Spinal cord (tissue), 10 donors: ENCODE measurements around the gene SLC38A5. TPM values are rescaled to one million over a fixed set of nuclear protein-coding genes. Genes with fewer than 3 reads are reported as not detected.
"Not testable (repeated sequence)": the region's sequence is repeated elsewhere in the genome, so short reads cannot be mapped to it uniquely, and the experiment has no call there.

ENCODE experiments used
- DNase-seq, 6 donors: peaks; one replicate each; pipeline versions ENCODE4 v3.0.0 to v3.0.0-alpha.2; 2013 to 2015; ENCODE audit warnings: low spot score in 6 of 6, low read depth in 4 of 6
- H3K27ac ChIP-seq: one replicate; pipeline ENCODE4 v1.5.1; 2013; ENCODE audit warnings: low read depth, low read length, control low read depth
- H3K27me3 ChIP-seq: one replicate; pipeline ENCODE4 v1.6.1; 2013; ENCODE audit warnings: low read length; ENCODE audit not compliant: control insufficient read depth, insufficient read depth
- H3K36me3 ChIP-seq: one replicate; pipeline ENCODE4 v1.6.1; 2013; ENCODE audit warnings: low read length; ENCODE audit not compliant: control insufficient read depth, insufficient read depth
- H3K4me1 ChIP-seq: one replicate; pipeline ENCODE4 v1.6.1; 2013; ENCODE audit warnings: low read length; ENCODE audit not compliant: control insufficient read depth, insufficient read depth
- H3K4me3 ChIP-seq: one replicate; pipeline ENCODE4 v1.5.1; 2013; ENCODE audit warnings: low read depth, low read length, control low read depth
- H3K9me3 ChIP-seq: one replicate; pipeline ENCODE4 v1.6.1; 2013; ENCODE audit warnings: low read length; ENCODE audit not compliant: control insufficient read depth, insufficient read depth
- whole genome bisulfite sequencing: methylation state at CpG from one replicate; pipeline ENCODE4 v1.1.5; 2013; ENCODE audit warnings: missing lambda C conversion rate; ENCODE audit not compliant: insufficient coverage; 5-methylcytosine and 5-hydroxymethylcytosine counted together
- polyA plus RNA-seq, 2 donors: library from polyadenylated mRNA; unstranded; fragments of 120-200 nt; gene quantifications; one replicate each; pipeline ENCODE4 v1.2.1, GENCODE V29; 2013; ENCODE audit not compliant: insufficient read length in 2 of 2
- small RNA-seq: library from RNA; depleted of rRNA; stranded (forward); fragments of <200 nt; gene quantifications from one replicate; pipeline ENCODE3, GENCODE V24; 2014; ENCODE audit warnings: low replicate concordance
- total RNA-seq, 2 donors: library from RNA; depleted of rRNA in 1 of 2; stranded (reverse); fragments of 120-200 nt in 1 of 2; fragments of >200 nt in 1 of 2; gene quantifications; one replicate each; pipeline versions ENCODE4 v1.2.3 to v1.2.4, GENCODE V29; 2013 to 2014
- donor health status: healthy.

The SLC38A5 gene
- total and polyA plus RNA-seq, 4 donors = 16.4 to 65.9 (median 53.7) TPM

- not testable (repeated sequence) for DNase-seq, H3K9me3 ChIP-seq, H3K27me3 ChIP-seq, H3K4me1 ChIP-seq, H3K4me3 ChIP-seq, H3K36me3 ChIP-seq, H3K27ac ChIP-seq
- 80% methylated on average over 1 of the region's 4 CpGs for WGBS
These were observed 39.9 kb downstream of the SLC38A5 start for GRCh38 chrX:48430166-48430565.

- WGBS = no CpG with 5 or more reads among the region's 5 CpGs
These were observed 40.5 kb downstream of the SLC38A5 start for GRCh38 chrX:48429606-48430005.

GRCh38 chrX:48427027-48427716 lies 42.9 kb downstream of the SLC38A5 start:
- no CpG with 5 or more reads among the region's 12 CpGs for WGBS
- H3K27ac ChIP-seq, H3K9me3 ChIP-seq, H3K4me1 ChIP-seq, H3K4me3 ChIP-seq, H3K27me3 ChIP-seq, DNase-seq, H3K36me3 ChIP-seq: not testable (repeated sequence)

More at GRCh38 chrX:48429606-48430005, 40.5 kb downstream of the SLC38A5 start:
- not testable (repeated sequence) for DNase-seq, H3K27ac ChIP-seq, H3K36me3 ChIP-seq, H3K4me3 ChIP-seq, H3K27me3 ChIP-seq, H3K9me3 ChIP-seq, H3K4me1 ChIP-seq

GRCh38 chrX:48411860-48412259 lies 58.2 kb downstream of the SLC38A5 start, which contains the start of gene SSX4B:
Gene SSX4B (minus strand): TSS chrX:48411960. CDS start chrX:48411372, 588 bp downstream.
- DNase-seq, H3K4me3 ChIP-seq, H3K27ac ChIP-seq, H3K27me3 ChIP-seq, H3K36me3 ChIP-seq, H3K9me3 ChIP-seq, H3K4me1 ChIP-seq: not testable (repeated sequence)
- no CpG with 5 or more reads among the region's 15 CpGs for WGBS

Small RNA genes within 50 kb of the gene (small RNA-seq; reads per million reads assigned to genes)
- not detected for gene AL606490.4

Other genes starting within 250 kb of the SLC38A5 start
- gene SSX1, start 214.9 kb downstream of the SLC38A5 start, total RNA-seq = not detected
- gene SSX1, start 214.9 kb downstream of the SLC38A5 start, polyA plus RNA-seq = not detected
- not detected for gene SSX3, start 113.6 kb downstream of the SLC38A5 start, total RNA-seq
- not detected for gene SSX3, start 113.6 kb downstream of the SLC38A5 start, polyA plus RNA-seq
- gene SSX4, start 86.7 kb downstream of the SLC38A5 start, total RNA-seq = not detected
- not detected for gene SSX4, start 86.7 kb downstream of the SLC38A5 start, polyA plus RNA-seq
- not detected for gene SSX4B, start 58.3 kb downstream of the SLC38A5 start, total RNA-seq
- gene SSX4B, start 58.3 kb downstream of the SLC38A5 start, polyA plus RNA-seq = not detected
- gene FTSJ1, start 5.9 kb upstream of the SLC38A5 start, total RNA-seq = 10 to 100 TPM; 25.7 to 47.9 TPM
- 10 to 100 TPM; 47.2 to 63.1 TPM for gene FTSJ1, start 5.9 kb upstream of the SLC38A5 start, polyA plus RNA-seq
- gene PORCN, start 38.7 kb upstream of the SLC38A5 start, total RNA-seq = 10 to 100 TPM; 11.2 to 12.6 TPM
- 10 to 100 TPM; 25.7 to 26.7 TPM for gene PORCN, start 38.7 kb upstream of the SLC38A5 start, polyA plus RNA-seq
- gene EBP, start 51.5 kb upstream of the SLC38A5 start, total RNA-seq = 10 to 100 TPM; 32.5 to 59.1 TPM
- 10 to 100 TPM; 61.6 to 62.9 TPM for gene EBP, start 51.5 kb upstream of the SLC38A5 start, polyA plus RNA-seq
- gene TBC1D25, start 69.5 kb upstream of the SLC38A5 start, total RNA-seq = 1 to 10 TPM; 6.8 to 8.3 TPM
- gene TBC1D25, start 69.5 kb upstream of the SLC38A5 start, polyA plus RNA-seq = 10 to 100 TPM; 20.3 to 23.3 TPM
- gene RBM3, start 104.2 kb upstream of the SLC38A5 start, total RNA-seq = 100 to 1,000 TPM; 116 to 158 TPM
- gene RBM3, start 104.2 kb upstream of the SLC38A5 start, polyA plus RNA-seq = 100 to 1,000 TPM; 216 to 254 TPM
- gene WDR13, start 127.2 kb upstream of the SLC38A5 start, total RNA-seq = 100 to 1,000 TPM in 1 of 2 donors, 10 to 100 TPM in 1; 48.0 to 126 TPM
- 100 to 1,000 TPM; 136 to 137 TPM for gene WDR13, start 127.2 kb upstream of the SLC38A5 start, polyA plus RNA-seq
- gene WAS, start 213.5 kb upstream of the SLC38A5 start, total RNA-seq = 1 to 10 TPM; 3.1 to 4.3 TPM
- 1 to 10 TPM; 6.2 to 7.1 TPM for gene WAS, start 213.5 kb upstream of the SLC38A5 start, polyA plus RNA-seq
- gene SUV39H1, start 226.5 kb upstream of the SLC38A5 start, total RNA-seq = 1 to 10 TPM; 3.0 to 4.8 TPM
- 1 to 10 TPM; 6.9 to 8.2 TPM for gene SUV39H1, start 226.5 kb upstream of the SLC38A5 start, polyA plus RNA-seq